Keratinocyte (primary cell): ENCODE results near the gene PILRB.

Experiments used
- EZH2 ChIP-seq: IDR thresholded peaks from one replicate; pipeline ENCODE4 v1.6.1; 2012; ENCODE audit warnings: inconsistent platforms, mild to moderate bottlenecking, low read length, moderate library complexity
- TF ChIP-seq, protein P1 (sequence below), 3 experiments: IDR thresholded peaks in 1 of 3; conservative IDR thresholded peaks in 1 of 3; optimal IDR thresholded peaks in 1 of 3; 2 replicates in 2 of 3; 3 replicates in 1 of 3; pipeline versions ENCODE3 to v1.5.1; 2011; ENCODE audit warnings: low read length in 3 of 3, mild to moderate bottlenecking in 3 of 3, moderate library complexity in 2 of 3, control low read depth in 1 of 3, inconsistent platforms in 1 of 3; ENCODE audit not compliant: insufficient read depth in 2 of 3; ENCODE audit errors: extremely low read depth in 1 of 3

DNA sequence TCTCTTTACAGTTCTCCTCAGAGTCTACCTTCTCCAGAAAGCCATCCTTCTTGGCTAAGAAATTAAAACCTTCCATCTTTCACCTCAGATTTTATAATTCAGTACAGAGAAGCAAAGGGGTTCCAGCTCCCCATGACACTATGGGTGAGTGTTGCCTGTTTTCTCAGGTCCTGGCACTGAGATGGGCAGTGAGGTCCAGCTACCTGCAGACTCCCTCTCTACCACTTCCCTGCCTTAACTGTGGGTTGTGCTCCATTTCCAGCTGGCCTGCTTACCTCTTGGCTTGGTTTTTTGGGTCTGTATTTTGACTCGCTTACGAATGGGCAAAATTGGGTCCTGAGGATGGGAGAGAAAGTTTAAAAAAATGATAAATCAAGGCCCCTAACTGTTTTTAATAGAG, 44.3 kb downstream of the PILRB start:
- TF ChIP-seq, protein P1, sequence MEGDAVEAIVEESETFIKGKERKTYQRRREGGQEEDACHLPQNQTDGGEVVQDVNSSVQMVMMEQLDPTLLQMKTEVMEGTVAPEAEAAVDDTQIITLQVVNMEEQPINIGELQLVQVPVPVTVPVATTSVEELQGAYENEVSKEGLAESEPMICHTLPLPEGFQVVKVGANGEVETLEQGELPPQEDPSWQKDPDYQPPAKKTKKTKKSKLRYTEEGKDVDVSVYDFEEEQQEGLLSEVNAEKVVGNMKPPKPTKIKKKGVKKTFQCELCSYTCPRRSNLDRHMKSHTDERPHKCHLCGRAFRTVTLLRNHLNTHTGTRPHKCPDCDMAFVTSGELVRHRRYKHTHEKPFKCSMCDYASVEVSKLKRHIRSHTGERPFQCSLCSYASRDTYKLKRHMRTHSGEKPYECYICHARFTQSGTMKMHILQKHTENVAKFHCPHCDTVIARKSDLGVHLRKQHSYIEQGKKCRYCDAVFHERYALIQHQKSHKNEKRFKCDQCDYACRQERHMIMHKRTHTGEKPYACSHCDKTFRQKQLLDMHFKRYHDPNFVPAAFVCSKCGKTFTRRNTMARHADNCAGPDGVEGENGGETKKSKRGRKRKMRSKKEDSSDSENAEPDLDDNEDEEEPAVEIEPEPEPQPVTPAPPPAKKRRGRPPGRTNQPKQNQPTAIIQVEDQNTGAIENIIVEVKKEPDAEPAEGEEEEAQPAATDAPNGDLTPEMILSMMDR (optimal IDR thresholded peaks at IDR 0.05 in 1 of 3, IDR thresholded peaks at IDR 0.05 in 1 of 3, conservative IDR thresholded peaks at IDR 0.05 in 1 of 3; ENCODE audit: extremely low read depth in 1 of 3, insufficient read depth in 2 of 3, low read length in 3 of 3), result no peak
- no peak for TF ChIP-seq EZH2
